ENCODE results near the gene CLECL1. TPM values are rescaled to one million over a fixed set of nuclear protein-coding genes. Genes with fewer than 3 reads are reported as not detected.

The CLECL1 gene
- total and polyA plus RNA-seq, 3 donors from 2014 or later: 1.4 TPM; not detected in 2

- TF ChIP-seq, protein P1, sequence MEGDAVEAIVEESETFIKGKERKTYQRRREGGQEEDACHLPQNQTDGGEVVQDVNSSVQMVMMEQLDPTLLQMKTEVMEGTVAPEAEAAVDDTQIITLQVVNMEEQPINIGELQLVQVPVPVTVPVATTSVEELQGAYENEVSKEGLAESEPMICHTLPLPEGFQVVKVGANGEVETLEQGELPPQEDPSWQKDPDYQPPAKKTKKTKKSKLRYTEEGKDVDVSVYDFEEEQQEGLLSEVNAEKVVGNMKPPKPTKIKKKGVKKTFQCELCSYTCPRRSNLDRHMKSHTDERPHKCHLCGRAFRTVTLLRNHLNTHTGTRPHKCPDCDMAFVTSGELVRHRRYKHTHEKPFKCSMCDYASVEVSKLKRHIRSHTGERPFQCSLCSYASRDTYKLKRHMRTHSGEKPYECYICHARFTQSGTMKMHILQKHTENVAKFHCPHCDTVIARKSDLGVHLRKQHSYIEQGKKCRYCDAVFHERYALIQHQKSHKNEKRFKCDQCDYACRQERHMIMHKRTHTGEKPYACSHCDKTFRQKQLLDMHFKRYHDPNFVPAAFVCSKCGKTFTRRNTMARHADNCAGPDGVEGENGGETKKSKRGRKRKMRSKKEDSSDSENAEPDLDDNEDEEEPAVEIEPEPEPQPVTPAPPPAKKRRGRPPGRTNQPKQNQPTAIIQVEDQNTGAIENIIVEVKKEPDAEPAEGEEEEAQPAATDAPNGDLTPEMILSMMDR (IDR thresholded peaks at IDR 0.05): no peak
- TF ChIP-seq POLR2A (IDR thresholded peaks at IDR 0.05): no peak
- no peak for DNase-seq
- Histone ChIP-seq H3K36me3 (ENCODE audit: low read depth, missing control alignments) (no peaks in the 10 kb centered on the region), H3K4me3 (no peak overlapping the region), H3K9me3 (no peaks in the 10 kb centered on the region), H3K4me1 (no peaks in the 10 kb centered on the region), H3K27ac (no peak overlapping the region), H3K27me3 (no peaks in the 10 kb centered on the region)
- intact Hi-C loops (cut with DNase I; ENCODE audit: low total_unique reads): no loop called here
- WGBS, 2 donors: 68 to 76% methylated on average over 1 of the region's 1 CpG
These were observed 21.2 kb downstream of the CLECL1 start for GRCh38 chr12:9711664-9712063.

GRCh38 chr12:9710584-9711375 lies 22.1 kb downstream of the CLECL1 start:
- Histone ChIP-seq H3K4me3 (no peak overlapping the region), H3K4me1 (no peaks in the 10 kb centered on the region), H3K36me3 (ENCODE audit: low read depth, missing control alignments) (no peaks in the 10 kb centered on the region), H3K27me3 (no peaks in the 10 kb centered on the region), H3K9me3 (no peaks in the 10 kb centered on the region), H3K27ac (no peak overlapping the region)
- no peak for DNase-seq
- no peak for TF ChIP-seq POLR2A (IDR thresholded peaks at IDR 0.05)
- intact Hi-C loops (cut with DNase I; ENCODE audit: low total_unique reads): no loop called here
- 89 to 94% methylated on average over 3 of the region's 3 CpGs for WGBS, 2 donors

DNA sequence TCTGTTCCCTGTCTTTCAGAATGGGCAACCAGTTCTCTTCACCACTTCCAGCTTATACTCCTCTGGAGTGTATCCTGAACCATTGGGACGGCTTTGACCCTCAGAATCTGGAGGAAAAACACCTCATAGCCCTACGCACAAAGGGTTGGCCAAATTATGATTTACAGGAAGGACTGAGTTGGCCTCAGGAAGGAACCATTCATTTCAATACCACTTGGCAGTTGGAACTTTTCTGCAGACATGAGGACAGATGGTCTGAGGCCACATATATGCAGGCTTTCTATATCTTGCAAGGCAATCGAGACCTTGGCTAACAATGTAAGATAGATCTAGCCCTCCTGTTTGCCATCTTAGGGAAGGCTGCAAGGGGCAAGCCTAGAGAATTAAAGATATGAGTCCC lies 24.0 kb downstream of the CLECL1 start:
- no peak for TF ChIP-seq POLR2A (IDR thresholded peaks at IDR 0.05)
- TF ChIP-seq, protein P1 (IDR thresholded peaks at IDR 0.05): no peak
- WGBS, 2 donors: 96 to 98% methylated on average over 3 of the region's 3 CpGs
- no peaks in the 10 kb centered on the region for H3K27me3 ChIP-seq
- no peak overlapping the region for H3K27ac ChIP-seq
- no peak overlapping the region for H3K4me3 ChIP-seq
- intact Hi-C loops (cut with DNase I; ENCODE audit: low total_unique reads): no loop called here
- no peaks in the 10 kb centered on the region for H3K4me1 ChIP-seq
- no peaks in the 10 kb centered on the region for H3K36me3 ChIP-seq (ENCODE audit: low read depth, missing control alignments)
- H3K9me3 ChIP-seq: no peaks in the 10 kb centered on the region
- DNase-seq: no peak

DNA sequence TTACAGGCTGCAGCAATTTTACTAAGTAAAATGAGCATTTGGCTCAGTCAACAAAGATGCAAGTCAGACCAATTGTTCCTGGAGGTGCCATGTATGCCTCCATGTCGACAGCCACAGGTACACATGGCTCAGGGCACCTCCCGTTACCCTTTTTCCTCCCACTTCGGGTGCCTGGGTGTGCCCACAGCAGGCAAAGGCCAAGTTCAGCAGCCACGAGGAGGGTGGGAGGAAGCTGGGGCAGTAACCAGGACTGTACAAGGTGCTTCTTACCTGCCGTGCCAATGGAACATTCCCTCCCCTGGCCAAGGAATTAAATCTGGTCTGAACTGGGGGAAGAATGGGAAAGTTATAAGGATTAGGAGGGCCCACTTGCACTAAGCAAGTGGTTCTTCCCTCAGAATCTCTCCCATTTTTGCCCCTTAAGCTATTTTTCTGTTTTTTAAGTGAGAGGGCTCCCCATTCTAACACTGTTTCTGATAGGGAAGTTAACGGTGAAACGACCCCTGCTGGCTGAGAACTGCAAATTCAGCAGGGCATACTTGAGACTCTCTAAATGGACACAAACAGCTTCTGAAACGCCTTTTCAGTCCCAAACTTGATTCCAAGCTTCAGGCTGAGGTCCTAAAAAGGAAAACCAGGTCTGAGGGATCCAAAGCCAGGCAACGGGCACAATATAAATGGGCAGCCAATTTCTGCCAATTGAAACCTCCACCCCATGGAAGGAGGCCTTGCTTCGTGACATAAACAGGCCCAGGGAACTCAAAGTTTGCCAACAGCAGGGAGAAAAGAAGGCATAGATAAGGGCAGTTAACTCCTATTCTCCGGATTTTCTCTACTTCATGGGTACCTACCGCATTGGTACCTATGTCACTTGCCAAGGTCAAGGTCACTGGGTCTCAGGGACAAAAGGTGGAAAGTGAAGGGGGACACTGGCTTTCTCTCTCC lies 24.8 kb downstream of the CLECL1 start:
- intact Hi-C loops (cut with DNase I; ENCODE audit: low total_unique reads): no loop called here
- no peaks in the 10 kb centered on the region for H3K36me3 ChIP-seq (ENCODE audit: low read depth, missing control alignments)
- no peak overlapping the region for H3K4me3 ChIP-seq
- DNase-seq: peak; percentile 66
- no peaks in the 10 kb centered on the region for H3K9me3 ChIP-seq
- H3K27me3 ChIP-seq: no peaks in the 10 kb centered on the region
- H3K27ac ChIP-seq: no peak overlapping the region
- no peak for TF ChIP-seq POLR2A (IDR thresholded peaks at IDR 0.05)
- TF ChIP-seq, protein P1 (IDR thresholded peaks at IDR 0.05): peak; percentile 41 to 66 (median 50)
- 60 to 66% methylated on average over 12 of the region's 12 CpGs for WGBS, 2 donors
- H3K4me1 ChIP-seq: no peaks in the 10 kb centered on the region

DNA sequence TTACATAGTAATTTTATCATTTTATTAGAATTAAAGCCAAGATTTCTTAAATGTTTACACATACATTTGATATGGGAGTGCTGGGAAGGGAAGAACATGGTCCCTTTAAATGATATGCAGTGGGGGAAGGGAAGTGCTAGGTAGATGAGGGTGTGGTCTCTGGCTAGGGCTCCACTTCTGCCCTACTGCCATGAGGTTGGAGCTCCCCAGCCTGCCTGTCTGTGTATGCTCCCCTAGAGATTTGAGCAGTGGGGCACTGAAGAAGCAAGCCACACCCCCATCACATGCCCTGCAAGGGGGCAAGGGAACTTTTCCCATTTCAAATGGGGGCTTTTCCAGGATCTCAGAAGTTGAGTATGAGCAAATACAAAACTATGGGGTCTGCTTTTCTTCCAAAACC lies 25.5 kb downstream of the CLECL1 start:
- no peaks in the 10 kb centered on the region for H3K36me3 ChIP-seq (ENCODE audit: low read depth, missing control alignments)
- intact Hi-C loops (cut with DNase I; ENCODE audit: low total_unique reads): no loop called here
- no peak for DNase-seq
- H3K9me3 ChIP-seq: no peaks in the 10 kb centered on the region
- no peaks in the 10 kb centered on the region for H3K27me3 ChIP-seq
- no peak for TF ChIP-seq POLR2A (IDR thresholded peaks at IDR 0.05)
- TF ChIP-seq, protein P1 (IDR thresholded peaks at IDR 0.05): no peak
- no peaks in the 10 kb centered on the region for H3K4me1 ChIP-seq
- no peak overlapping the region for H3K4me3 ChIP-seq
- no peak overlapping the region for H3K27ac ChIP-seq
